SK-N-SH (cell line): ENCODE data around the gene ZNF79. TPM values are rescaled to one million over a fixed set of nuclear protein-coding genes. Genes with fewer than 3 reads are reported as not detected.

ENCODE experiments used
- CTCF ChIA-PET: fragments of 300-600, 350-600 bp; formaldehyde crosslinking; extraction: SDS; loops from one replicate; lab custom pipeline; 2021; lab: Yijun Ruan, JAX
- POLR2A ChIA-PET: fragments of 350-600 bp; sonication (Branson Sonifier 250); formaldehyde crosslinking; extraction: SDS; loops from one replicate; lab custom pipeline; 2020; ENCODE audit warnings: antibody characterized with exemption, inconsistent platforms; lab: Yijun Ruan, JAX
- DNase-seq: peaks from one replicate; pipeline ENCODE4 v3.0.0; 2012
- H2AFZ ChIP-seq: fragments of 200-600 bp; sonication (generic); 2 replicates; pipeline ENCODE4 v1.8.1; 2016; ENCODE audit warnings: antibody characterized with exemption, mild to moderate bottlenecking, low read depth
- H3F3A ChIP-seq: fragments of 200-600 bp; sonication (generic); replicated peaks from 2 replicates; pipeline ENCODE3; 2016; ENCODE audit warnings: antibody characterized with exemption, mild to moderate bottlenecking; ENCODE audit not compliant: insufficient read depth
- H3K27ac ChIP-seq, 2 experiments: fragments of 200-500 bp in 1 of 2; fragments of 200-600 bp in 1 of 2; sonication (Bioruptor generic) in 1 of 2; sonication (generic), shearing (Covaris generic) in 1 of 2; 2 replicates each; pipeline versions ENCODE4 v1.5.1 to v1.6.1; 2014 to 2016; ENCODE audit warnings: low read depth in 2 of 2, inconsistent platforms in 1 of 2, low read length in 1 of 2, mild to moderate bottlenecking in 1 of 2, mixed read lengths in 1 of 2
- H3K27me3 ChIP-seq: fragments of 200-600 bp; sonication (generic), shearing (Covaris generic); 2 replicates; pipeline ENCODE4 v1.6.1; 2016; ENCODE audit warnings: mixed run types; ENCODE audit not compliant: insufficient read depth
- H3K36me3 ChIP-seq, 2 experiments: fragments of 200-500 bp in 1 of 2; fragments of 200-600 bp in 1 of 2; sonication (Bioruptor generic) in 1 of 2; sonication (generic) in 1 of 2; replicated peaks in 1 of 2; 2 replicates each; pipeline versions ENCODE3 to v1.5.1; 2014 to 2016; ENCODE audit warnings: low read length in 1 of 2, mild to moderate bottlenecking in 1 of 2; ENCODE audit not compliant: insufficient read depth in 2 of 2, control insufficient read depth in 1 of 2
- H3K4me1 ChIP-seq, 2 experiments: fragments of 200-500 bp in 1 of 2; fragments of 200-600 bp in 1 of 2; sonication (Bioruptor generic) in 1 of 2; sonication (generic), shearing (Covaris generic) in 1 of 2; 2 replicates each; pipeline versions ENCODE4 v1.5.1 to v1.6.1; 2014 to 2016; ENCODE audit warnings: low read depth in 1 of 2, low read length in 1 of 2, mixed run types in 1 of 2; ENCODE audit not compliant: insufficient read depth in 2 of 2, control insufficient read depth in 1 of 2
- H3K4me2 ChIP-seq: fragments of 200-600 bp; sonication (generic), shearing (Covaris generic); 2 replicates; pipeline ENCODE4 v1.6.1; 2017; ENCODE audit warnings: mixed run types
- H3K4me3 ChIP-seq, 2 experiments: fragments of 200-500 bp in 1 of 2; fragments of 200-600 bp in 1 of 2; sonication (Bioruptor generic) in 1 of 2; sonication (generic), shearing (Covaris generic) in 1 of 2; 2 replicates each; pipeline versions ENCODE4 v1.5.1 to v1.8.1; 2014 to 2016; ENCODE audit warnings: low read depth in 2 of 2, inconsistent platforms in 1 of 2, low read length in 1 of 2, mild to moderate bottlenecking in 1 of 2, mixed read lengths in 1 of 2, moderate library complexity in 1 of 2
- H3K79me2 ChIP-seq: fragments of 200-600 bp; sonication (generic); 2 replicates; pipeline ENCODE4 v1.8.1; 2017; ENCODE audit warnings: mild to moderate bottlenecking; ENCODE audit not compliant: insufficient read depth
- H3K9ac ChIP-seq: fragments of 200-600 bp; sonication (generic); 2 replicates; pipeline ENCODE4 v1.6.1; 2017; ENCODE audit warnings: mixed run types
- H3K9me2 ChIP-seq: fragments of 200-600 bp; sonication (generic); 2 replicates; pipeline ENCODE4 v1.6.1; 2017; ENCODE audit warnings: mixed run types
- H3K9me3 ChIP-seq: fragments of 200-600 bp; sonication (generic); 2 replicates; pipeline ENCODE4 v1.6.1; 2017; ENCODE audit warnings: mixed run types, mild to moderate bottlenecking, moderate library complexity
- H4K20me1 ChIP-seq: fragments of 200-600 bp; sonication (generic); 2 replicates; pipeline ENCODE4 v1.6.1; 2017; ENCODE audit warnings: mild to moderate bottlenecking, mixed run types; ENCODE audit not compliant: insufficient read depth
- FOXJ3 ChIP-seq: sonication (generic); formaldehyde crosslinking; IDR thresholded peaks from 2 replicates; pipeline ENCODE4 v1.5.1; 2020; ENCODE audit warnings: mild to moderate bottlenecking, missing genetic modification reagents
- JUND ChIP-seq: IDR thresholded peaks from 2 replicates; pipeline ENCODE4 v1.4.0; 2012
- MEF2A ChIP-seq: IDR thresholded peaks from 2 replicates; pipeline ENCODE4 v1.4.0; 2012; ENCODE audit warnings: low read depth, borderline replicate concordance
- POLR2AphosphoS5 ChIP-seq: IDR thresholded peaks from 2 replicates; pipeline ENCODE4 v1.6.1; 2012; ENCODE audit warnings: low read depth, low read length
- REST ChIP-seq: IDR thresholded peaks from 2 replicates; pipeline ENCODE4 v1.6.1; 2012; ENCODE audit warnings: mild to moderate bottlenecking, low read depth, low read length, moderate library complexity
- SIN3A ChIP-seq: IDR thresholded peaks from 2 replicates; pipeline ENCODE4 v1.6.1; 2012; ENCODE audit warnings: low read depth, mild to moderate bottlenecking, low read length, moderate library complexity, borderline replicate concordance
- SMC3 ChIP-seq: IDR thresholded peaks from 2 replicates; pipeline ENCODE4 v1.6.1; 2012; ENCODE audit warnings: low read depth, low read length, improper control_type of control experiment
- TAF1 ChIP-seq: IDR thresholded peaks from 2 replicates; pipeline ENCODE4 v1.6.1; 2012; ENCODE audit warnings: low read depth, mild to moderate bottlenecking, low read length, moderate library complexity, borderline replicate concordance
- USF2 ChIP-seq: fragments of 150-350 bp; IDR thresholded peaks from 2 replicates; pipeline ENCODE4 v1.6.1; 2017; ENCODE audit warnings: antibody characterized with exemption, low read length, low read depth, borderline replicate concordance
- WGBS: methylation state at CpG from one replicate; pipeline ENCODE4 v1.1.6; 2017; ENCODE audit warnings: low lambda C conversion rate; 5-methylcytosine and 5-hydroxymethylcytosine counted together
- polyA plus RNA-seq, 3 experiments: library from polyadenylated mRNA; depleted of rRNA; stranded (reverse); fragments of >200 nt; gene quantifications; 2 replicates each; pipeline ENCODE4 v1.2.3, GENCODE V29; 2012
- TF ChIP-seq, protein P1 (sequence below): IDR thresholded peaks from 2 replicates; pipeline ENCODE4 v1.4.0; 2012; ENCODE audit warnings: low read depth, borderline replicate concordance

Gene ZNF79
- polyA plus RNA-seq, 1 of the 3 experiments (the other 2 are of a cell fraction): 4.6 TPM

DNA sequence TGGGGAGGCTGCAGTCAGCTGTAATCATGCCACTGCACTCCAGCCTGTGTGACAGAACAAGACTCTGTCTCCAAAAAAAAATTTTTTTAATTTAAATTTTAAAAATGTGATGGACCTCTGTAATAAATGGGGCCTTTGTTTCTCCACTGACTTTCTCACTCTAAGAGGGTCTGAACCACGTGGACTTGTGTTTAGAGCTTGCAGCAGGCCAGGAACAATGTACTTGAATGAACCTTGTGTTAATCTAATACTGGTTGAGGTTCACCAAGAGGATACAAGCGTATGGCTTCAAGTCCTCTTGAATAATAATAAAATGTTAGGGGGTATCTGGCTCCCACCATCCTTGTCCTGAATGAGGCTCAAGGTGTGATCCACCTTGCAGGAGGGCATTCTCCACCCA is 41.6 kb upstream of the ZNF79 start:
- Histone ChIP-seq H3K4me2 (no peak overlapping the region), H3K79me2 (no peaks in the 10 kb centered on the region), H3K27ac (no peak overlapping the region), H3K4me3 (no peak overlapping the region), H2AFZ (no peak overlapping the region), H3K9me2 (no peaks in the 10 kb centered on the region), H3K4me1 (no peaks in the 10 kb centered on the region; a peak in 1 of 4 replicates), H3K9ac (no peak overlapping the region), H3F3A (peaks cover 8% of the 10 kb centered on the region), H3K36me3 (no peaks in the 10 kb centered on the region), H4K20me1 (no peaks in the 10 kb centered on the region), H3K27me3 (no peaks in the 10 kb centered on the region), H3K9me3 (no peaks in the 10 kb centered on the region)
- 78% methylated on average over 2 of the region's 2 CpGs for WGBS
- TF ChIP-seq, protein P1, sequence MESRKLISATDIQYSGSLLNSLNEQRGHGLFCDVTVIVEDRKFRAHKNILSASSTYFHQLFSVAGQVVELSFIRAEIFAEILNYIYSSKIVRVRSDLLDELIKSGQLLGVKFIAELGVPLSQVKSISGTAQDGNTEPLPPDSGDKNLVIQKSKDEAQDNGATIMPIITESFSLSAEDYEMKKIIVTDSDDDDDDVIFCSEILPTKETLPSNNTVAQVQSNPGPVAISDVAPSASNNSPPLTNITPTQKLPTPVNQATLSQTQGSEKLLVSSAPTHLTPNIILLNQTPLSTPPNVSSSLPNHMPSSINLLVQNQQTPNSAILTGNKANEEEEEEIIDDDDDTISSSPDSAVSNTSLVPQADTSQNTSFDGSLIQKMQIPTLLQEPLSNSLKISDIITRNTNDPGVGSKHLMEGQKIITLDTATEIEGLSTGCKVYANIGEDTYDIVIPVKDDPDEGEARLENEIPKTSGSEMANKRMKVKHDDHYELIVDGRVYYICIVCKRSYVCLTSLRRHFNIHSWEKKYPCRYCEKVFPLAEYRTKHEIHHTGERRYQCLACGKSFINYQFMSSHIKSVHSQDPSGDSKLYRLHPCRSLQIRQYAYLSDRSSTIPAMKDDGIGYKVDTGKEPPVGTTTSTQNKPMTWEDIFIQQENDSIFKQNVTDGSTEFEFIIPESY: no peak
- TF ChIP-seq REST (no peak), SMC3 (no peak), TAF1 (no peak), SIN3A (no peak), USF2 (no peak), JUND (no peak), FOXJ3 (CRISPR knock-in tag) (no peak), POLR2AphosphoS5 (no peak), MEF2A (no peak)
- ChIA-PET CTCF (interaction anchor here (0.9 to 1.6 kb wide), 2 partner anchors 14 to 523 kb away, joined by 3 to 5 read pairs; partner anchors contain the start of genes SLC2A8 and ZBTB34), POLR2A (no interaction called here)
- DNase-seq: no peak
